RWPE2 (cell line): ENCODE data around the gene SH3YL1.

Experiments used
- ATAC-seq: fragments of 200-7000 bp; cut with Tn5 transposase; 3 replicates; pipeline ENCODE4 v1.9.1; 2021; ENCODE audit warnings: low read depth
- DNase-seq: peaks from one replicate; pipeline ENCODE4 v3.0.0-alpha.2; 2020; ENCODE audit warnings: low spot score
- H3K27ac ChIP-seq: fragments of 450-650 bp; 2 replicates; pipeline ENCODE4 v1.5.1; 2017; ENCODE audit warnings: mild to moderate bottlenecking; ENCODE audit not compliant: poor library complexity, severe bottlenecking
- H3K27me3 ChIP-seq: fragments of 250-450 bp; sonication (Bioruptor Pico); 2 replicates; pipeline ENCODE4 v1.5.1; 2021; ENCODE audit warnings: mild to moderate bottlenecking, moderate library complexity; ENCODE audit not compliant: insufficient read depth, poor library complexity, severe bottlenecking
- H3K36me3 ChIP-seq: fragments of 250-450 bp; sonication (Bioruptor Pico); 2 replicates; pipeline ENCODE4 v1.5.1; 2020; ENCODE audit warnings: low read depth, mild to moderate bottlenecking, moderate library complexity
- H3K4me1 ChIP-seq: fragments of 250-450 bp; sonication (Bioruptor Pico); 2 replicates; pipeline ENCODE4 v1.5.1; 2021; ENCODE audit warnings: mild to moderate bottlenecking, moderate library complexity; ENCODE audit not compliant: insufficient read depth, poor library complexity, severe bottlenecking
- H3K4me3 ChIP-seq: fragments of 250-450 bp; sonication (Bioruptor Pico); 2 replicates; pipeline ENCODE4 v1.5.1; 2021; ENCODE audit warnings: mild to moderate bottlenecking, moderate library complexity; ENCODE audit not compliant: severe bottlenecking
- H3K9me3 ChIP-seq: fragments of 250-450 bp; sonication (Bioruptor Pico); 2 replicates; pipeline ENCODE4 v1.5.1; 2021; ENCODE audit warnings: mild to moderate bottlenecking, moderate library complexity; ENCODE audit not compliant: severe bottlenecking
- TF ChIP-seq, protein P1 (sequence below): fragments of 450-650 bp; IDR thresholded peaks from one replicate; pipeline ENCODE4 v1.5.1; 2017; ENCODE audit warnings: mild to moderate bottlenecking, moderate library complexity; ENCODE audit not compliant: poor library complexity, severe bottlenecking

SH3YL1 gene

DNA sequence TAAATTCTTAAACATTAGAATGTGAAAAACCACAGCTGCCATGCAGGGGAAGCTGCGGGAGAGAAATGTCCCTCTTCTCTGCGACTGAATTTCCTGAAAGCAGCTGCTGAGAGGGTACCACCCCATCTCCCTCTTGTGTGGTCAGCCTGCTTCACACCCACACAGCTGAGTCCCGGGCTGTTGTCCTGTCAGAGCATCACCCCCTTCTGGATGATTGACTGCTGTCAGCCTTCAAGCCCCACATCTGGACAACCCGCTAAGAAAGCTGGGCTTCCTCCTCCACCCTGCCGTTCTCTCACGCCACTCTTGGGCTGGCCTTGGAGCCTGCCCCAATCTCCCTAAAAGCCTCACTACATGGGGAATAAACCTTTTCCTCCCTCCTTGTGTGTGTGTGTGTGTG lies 26.0 kb downstream of the SH3YL1 start:
- ATAC-seq (no peak), DNase-seq (no peak)
- Histone ChIP-seq H3K27ac (no peak overlapping the region), H3K4me3 (no peak overlapping the region), H3K4me1 (no peaks in the 10 kb centered on the region), H3K27me3 (no peaks in the 10 kb centered on the region), H3K9me3 (no peaks in the 10 kb centered on the region), H3K36me3 (peaks cover 27% of the 10 kb centered on the region)
- TF ChIP-seq, protein P1, sequence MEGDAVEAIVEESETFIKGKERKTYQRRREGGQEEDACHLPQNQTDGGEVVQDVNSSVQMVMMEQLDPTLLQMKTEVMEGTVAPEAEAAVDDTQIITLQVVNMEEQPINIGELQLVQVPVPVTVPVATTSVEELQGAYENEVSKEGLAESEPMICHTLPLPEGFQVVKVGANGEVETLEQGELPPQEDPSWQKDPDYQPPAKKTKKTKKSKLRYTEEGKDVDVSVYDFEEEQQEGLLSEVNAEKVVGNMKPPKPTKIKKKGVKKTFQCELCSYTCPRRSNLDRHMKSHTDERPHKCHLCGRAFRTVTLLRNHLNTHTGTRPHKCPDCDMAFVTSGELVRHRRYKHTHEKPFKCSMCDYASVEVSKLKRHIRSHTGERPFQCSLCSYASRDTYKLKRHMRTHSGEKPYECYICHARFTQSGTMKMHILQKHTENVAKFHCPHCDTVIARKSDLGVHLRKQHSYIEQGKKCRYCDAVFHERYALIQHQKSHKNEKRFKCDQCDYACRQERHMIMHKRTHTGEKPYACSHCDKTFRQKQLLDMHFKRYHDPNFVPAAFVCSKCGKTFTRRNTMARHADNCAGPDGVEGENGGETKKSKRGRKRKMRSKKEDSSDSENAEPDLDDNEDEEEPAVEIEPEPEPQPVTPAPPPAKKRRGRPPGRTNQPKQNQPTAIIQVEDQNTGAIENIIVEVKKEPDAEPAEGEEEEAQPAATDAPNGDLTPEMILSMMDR = no peak

DNA sequence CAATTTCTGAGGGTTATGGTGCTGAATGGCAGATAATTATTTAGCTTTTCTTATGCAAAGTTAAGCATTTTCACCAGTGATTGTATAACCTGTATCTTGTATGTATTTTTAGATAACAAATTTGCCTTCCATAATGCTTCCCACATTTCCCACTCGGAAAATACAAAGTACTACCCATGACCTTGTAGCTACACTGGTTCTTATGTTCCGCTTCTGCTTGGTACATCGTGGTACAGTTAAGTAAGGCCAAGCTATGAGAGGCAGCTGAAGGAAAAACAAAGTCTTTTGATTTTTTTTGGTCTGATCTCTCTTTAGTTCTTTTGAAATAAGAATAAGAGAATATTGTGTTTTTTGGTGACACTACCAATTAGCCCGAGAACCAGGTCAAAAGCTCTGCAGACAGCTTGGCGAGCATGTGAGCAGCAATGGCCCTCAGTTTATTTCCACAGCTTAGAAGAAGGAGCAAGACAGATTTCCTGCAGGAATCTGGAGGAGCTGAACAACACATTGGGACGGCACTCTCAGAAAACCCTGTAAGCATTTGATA lies 26.8 kb downstream of the SH3YL1 start:
- Histone ChIP-seq H3K9me3 (no peaks in the 10 kb centered on the region), H3K27ac (no peak overlapping the region), H3K4me3 (no peak overlapping the region), H3K36me3 (peaks cover 19% of the 10 kb centered on the region), H3K27me3 (no peaks in the 10 kb centered on the region), H3K4me1 (no peaks in the 10 kb centered on the region)
- DNase-seq (no peak), ATAC-seq (no peak)
- TF ChIP-seq, protein P1 = no peak

DNA sequence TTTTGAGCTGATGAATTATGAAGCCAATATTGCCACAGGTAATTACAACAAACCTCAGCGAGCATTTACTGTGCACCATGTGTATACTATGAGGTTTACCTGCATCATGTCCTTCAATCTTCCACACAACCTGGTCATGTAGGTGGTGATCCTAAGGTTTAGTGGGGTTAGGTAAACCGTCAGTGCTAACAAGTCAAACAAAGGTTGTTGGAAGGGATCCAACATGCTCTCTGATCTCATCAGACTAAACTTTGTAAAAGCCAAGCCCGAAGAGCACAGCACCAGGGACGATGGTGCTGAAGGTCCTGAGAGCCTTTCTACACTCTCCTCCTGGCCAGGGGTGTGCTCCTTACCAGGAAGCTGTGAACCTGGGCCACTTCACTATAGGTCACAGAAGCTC lies 29.4 kb downstream of the SH3YL1 start:
- no peak for DNase-seq
- Histone ChIP-seq H3K4me1 (no peaks in the 10 kb centered on the region), H3K36me3 (peaks cover 17% of the 10 kb centered on the region), H3K27me3 (no peaks in the 10 kb centered on the region), H3K9me3 (no peaks in the 10 kb centered on the region), H3K4me3 (no peak overlapping the region), H3K27ac (no peak overlapping the region)
- TF ChIP-seq, protein P1 = no peak
- ATAC-seq = no peak

DNA sequence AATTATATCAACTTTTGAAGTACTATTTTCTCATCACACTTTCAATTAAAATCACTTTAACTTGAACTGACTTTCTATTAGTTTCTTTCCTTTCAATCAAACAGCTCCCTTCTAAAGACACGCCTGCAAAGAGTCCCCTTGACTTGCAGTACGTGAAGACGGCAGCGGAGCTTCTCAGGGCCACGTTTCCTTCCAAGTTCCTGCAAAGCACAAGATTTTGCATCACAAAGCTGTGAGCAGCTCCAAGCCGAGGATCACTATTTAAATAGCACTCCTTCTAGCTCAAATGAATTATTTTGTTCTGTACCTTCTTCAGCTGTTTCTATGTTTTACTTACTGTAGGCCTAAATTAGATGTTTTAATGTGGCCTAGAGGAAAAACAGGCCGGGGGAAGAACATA lies 30.8 kb downstream of the SH3YL1 start:
- H3K4me1 ChIP-seq = no peaks in the 10 kb centered on the region
- no peak for ATAC-seq
- H3K4me3 ChIP-seq = no peak overlapping the region
- no peaks in the 10 kb centered on the region for H3K27me3 ChIP-seq
- peaks cover 17% of the 10 kb centered on the region for H3K36me3 ChIP-seq
- DNase-seq = no peak
- no peaks in the 10 kb centered on the region for H3K9me3 ChIP-seq
- no peak overlapping the region for H3K27ac ChIP-seq
- TF ChIP-seq, protein P1 = no peak

DNA sequence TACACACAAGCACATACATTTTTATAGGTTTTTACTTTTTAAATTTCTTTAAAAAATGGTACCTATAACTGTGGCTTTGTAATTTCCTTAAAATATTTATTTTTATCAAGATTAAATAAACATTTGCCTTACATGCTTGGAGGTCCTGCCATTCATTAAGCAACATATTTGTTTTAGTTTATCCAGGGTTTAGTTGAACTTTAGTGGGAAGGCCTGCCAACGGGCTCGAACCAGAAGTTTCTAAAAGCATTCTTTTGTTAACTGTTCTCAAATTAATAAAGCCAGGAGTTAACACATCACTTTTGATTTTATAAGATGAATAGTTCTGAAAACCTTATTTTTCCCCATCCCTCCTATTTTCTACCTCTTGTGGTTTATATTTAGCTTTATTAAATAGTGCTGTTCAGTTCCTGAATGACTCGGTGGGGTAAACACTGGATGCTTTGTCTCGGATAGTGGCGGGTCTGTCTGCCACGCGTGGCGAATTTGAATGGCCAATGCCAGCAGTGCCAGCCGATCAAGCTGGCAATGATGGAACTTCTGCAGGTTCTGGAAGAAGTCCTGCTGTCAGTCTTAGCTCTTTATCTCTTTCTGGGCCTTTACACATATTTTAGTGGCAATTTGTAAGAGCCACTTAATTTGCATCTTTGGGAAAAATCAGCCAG lies 32.2 kb downstream of the SH3YL1 start:
- no peak for ATAC-seq
- Histone ChIP-seq H3K27ac (no peak overlapping the region), H3K36me3 (peaks cover 31% of the 10 kb centered on the region), H3K9me3 (no peaks in the 10 kb centered on the region), H3K4me1 (no peaks in the 10 kb centered on the region), H3K27me3 (no peaks in the 10 kb centered on the region), H3K4me3 (no peak overlapping the region)
- TF ChIP-seq, protein P1 = no peak
- no peak for DNase-seq
